HCT116 (cell line): ENCODE results near the gene MTX2.

Experiments used
- CTCF ChIP-seq, 3 experiments: fragments of 200-600 bp in 1 of 3; sonication (generic) in 1 of 3; IDR thresholded peaks in 2 of 3; conservative IDR thresholded peaks in 1 of 3; 2 replicates each; pipeline ENCODE4 v1.5.1; 2012 to 2017; ENCODE audit warnings: low read depth in 2 of 3, low read length in 2 of 3, antibody characterized with exemption in 1 of 3, borderline replicate concordance in 1 of 3, control low read depth in 1 of 3, mild to moderate bottlenecking in 1 of 3, mixed read lengths in 1 of 3, mixed run types in 1 of 3, moderate library complexity in 1 of 3; ENCODE audit not compliant: insufficient read depth in 1 of 3
- EZH2 ChIP-seq: fragments of 200-600 bp; sonication (generic); IDR thresholded peaks from 2 replicates; pipeline ENCODE4 v1.6.1; 2017; ENCODE audit warnings: antibody characterized with exemption, mixed run types
- FOSL1 ChIP-seq: IDR thresholded peaks from 2 replicates; pipeline ENCODE4 v1.6.1; 2012; ENCODE audit warnings: low read depth
- POLR2A ChIP-seq: IDR thresholded peaks from 2 replicates; pipeline ENCODE4 v1.7.0; 2011; ENCODE audit warnings: borderline replicate concordance; ENCODE audit not compliant: insufficient read depth, insufficient read length; ENCODE audit errors: extremely low read depth
- REST ChIP-seq: IDR thresholded peaks from 2 replicates; pipeline ENCODE4 v1.6.1; 2012; ENCODE audit warnings: low read depth
- TCF7L2 ChIP-seq: IDR thresholded peaks from 2 replicates; pipeline ENCODE4 v1.7.0; 2011; ENCODE audit warnings: borderline replicate concordance, inconsistent platforms; ENCODE audit not compliant: insufficient read depth, insufficient read length; ENCODE audit errors: extremely low read depth

- TF ChIP-seq TCF7L2 = no peak
- TF ChIP-seq CTCF (IDR thresholded peaks at IDR 0.05 in 2 of 3, conservative IDR thresholded peaks at IDR 0.05 in 1 of 3; ENCODE audit: borderline replicate concordance in 1 of 3, insufficient read depth in 1 of 3, low read depth in 2 of 3, low read length in 2 of 3) = no peak
- TF ChIP-seq POLR2A = no peak
- TF ChIP-seq EZH2 = no peak
- TF ChIP-seq FOSL1 = no peak
- TF ChIP-seq REST = no peak
Measured at GRCh38 chr2:176385219-176385759, 116.0 kb downstream of the MTX2 start.
